ENCODE data around the gene SPATA19. TPM values are rescaled to one million over a fixed set of nuclear protein-coding genes. Genes with fewer than 3 reads are reported as not detected.

SPATA19 gene
- total RNA-seq, 2 experiments from 2014 or later: not detected

- no peak for TF ChIP-seq EZH2phosphoT487 (IDR thresholded peaks at IDR 0.05; ENCODE audit: borderline replicate concordance, low read depth, low read length)
- no peak for TF ChIP-seq CTCF (conservative IDR thresholded peaks at IDR 0.05; ENCODE audit: low read length)
- H3K27ac ChIP-seq (ENCODE audit: low read depth, low read length, poor library complexity, severe bottlenecking): no peak overlapping the region
- H3K4me2 ChIP-seq (ENCODE audit: low read length): no peak overlapping the region
- POLR2A ChIA-PET: no interaction called here
- H3K79me2 ChIP-seq (ENCODE audit: insufficient read depth, low read depth, low read length): no peaks in the 10 kb centered on the region
- H3K36me3 ChIP-seq (ENCODE audit: insufficient read depth, low read length): no peaks in the 10 kb centered on the region
- intact Hi-C loops (cut with micrococcal nuclease; ENCODE audit: unreplicated experiment): no loop called here
- H3K9me3 ChIP-seq (ENCODE audit: low read length): no peaks in the 10 kb centered on the region
- no peak overlapping the region for H2AFZ ChIP-seq (ENCODE audit: low read length)
- H3K4me3 ChIP-seq (ENCODE audit: low read depth, low read length, poor library complexity, severe bottlenecking): no peak overlapping the region
- no TSS peak for BruUV-seq (replicated peaks)
- CTCF ChIA-PET (ENCODE audit: unreplicated experiment): no interaction called here
- H3K4me1 ChIP-seq (ENCODE audit: insufficient read depth, low read length, poor library complexity, severe bottlenecking): no peaks in the 10 kb centered on the region
- H4K20me1 ChIP-seq (ENCODE audit: insufficient read depth, low read length): no peaks in the 10 kb centered on the region
- no peaks in the 10 kb centered on the region for H3K9me2 ChIP-seq (ENCODE audit: insufficient read depth, low read length)
- DNase-seq (ENCODE audit: low spot score): no peak
These were observed 50.2 kb downstream of the SPATA19 start for GRCh38 chr11:133795088-133795487.

- ChIA-PET POLR2A (no interaction called here), CTCF (ENCODE audit: unreplicated experiment) (no interaction called here)
- intact Hi-C loops (cut with micrococcal nuclease; ENCODE audit: unreplicated experiment): no loop called here
- TF ChIP-seq EZH2phosphoT487 (IDR thresholded peaks at IDR 0.05; ENCODE audit: borderline replicate concordance, low read depth, low read length): no peak
- no peak for TF ChIP-seq CTCF (conservative IDR thresholded peaks at IDR 0.05; ENCODE audit: low read length)
- no peaks in the 10 kb centered on the region for H3K36me3 ChIP-seq (ENCODE audit: insufficient read depth, low read length)
- H3K9me2 ChIP-seq (ENCODE audit: insufficient read depth, low read length): no peaks in the 10 kb centered on the region
- H2AFZ ChIP-seq (ENCODE audit: low read length): no peak overlapping the region
- no peak overlapping the region for H3K4me3 ChIP-seq (ENCODE audit: low read depth, low read length, poor library complexity, severe bottlenecking)
- no peaks in the 10 kb centered on the region for H3K9me3 ChIP-seq (ENCODE audit: low read length)
- no peak overlapping the region for H3K4me2 ChIP-seq (ENCODE audit: low read length)
- H3K27ac ChIP-seq (ENCODE audit: low read depth, low read length, poor library complexity, severe bottlenecking): no peak overlapping the region
- H3K4me1 ChIP-seq (ENCODE audit: insufficient read depth, low read length, poor library complexity, severe bottlenecking): no peaks in the 10 kb centered on the region
- no peaks in the 10 kb centered on the region for H3K79me2 ChIP-seq (ENCODE audit: insufficient read depth, low read depth, low read length)
- no peak for DNase-seq (ENCODE audit: low spot score)
- BruUV-seq (replicated peaks): no TSS peak
- no peaks in the 10 kb centered on the region for H4K20me1 ChIP-seq (ENCODE audit: insufficient read depth, low read length)
These were observed 51.1 kb downstream of the SPATA19 start for GRCh38 chr11:133794205-133794604.

GRCh38 chr11:133793271-133794035 is 51.9 kb downstream of the SPATA19 start:
- no peak overlapping the region for H3K4me2 ChIP-seq (ENCODE audit: low read length)
- H3K4me3 ChIP-seq (ENCODE audit: low read depth, low read length, poor library complexity, severe bottlenecking): no peak overlapping the region
- H3K4me1 ChIP-seq (ENCODE audit: insufficient read depth, low read length, poor library complexity, severe bottlenecking): no peaks in the 10 kb centered on the region
- DNase-seq (ENCODE audit: low spot score): no peak
- no peaks in the 10 kb centered on the region for H3K79me2 ChIP-seq (ENCODE audit: insufficient read depth, low read depth, low read length)
- intact Hi-C loops (cut with micrococcal nuclease; ENCODE audit: unreplicated experiment): no loop called here
- ChIA-PET POLR2A (no interaction called here), CTCF (ENCODE audit: unreplicated experiment) (no interaction called here)
- H3K9me3 ChIP-seq (ENCODE audit: low read length): no peaks in the 10 kb centered on the region
- no peak overlapping the region for H3K27ac ChIP-seq (ENCODE audit: low read depth, low read length, poor library complexity, severe bottlenecking)
- H2AFZ ChIP-seq (ENCODE audit: low read length): no peak overlapping the region
- no TSS peak for BruUV-seq (replicated peaks)
- H3K9me2 ChIP-seq (ENCODE audit: insufficient read depth, low read length): no peaks in the 10 kb centered on the region
- no peaks in the 10 kb centered on the region for H4K20me1 ChIP-seq (ENCODE audit: insufficient read depth, low read length)
- TF ChIP-seq CTCF (conservative IDR thresholded peaks at IDR 0.05; ENCODE audit: low read length) (no peak), EZH2phosphoT487 (IDR thresholded peaks at IDR 0.05; ENCODE audit: borderline replicate concordance, low read depth, low read length) (no peak)
- no peaks in the 10 kb centered on the region for H3K36me3 ChIP-seq (ENCODE audit: insufficient read depth, low read length)
